NCI-H1694 (cell line): ENCODE measurements around the gene MRPS6.

Experiments
- DNase-seq: peaks from one replicate; lab custom pipeline; 2025; lab: John Stamatoyannopoulos, UW

MRPS6 gene

DNA sequence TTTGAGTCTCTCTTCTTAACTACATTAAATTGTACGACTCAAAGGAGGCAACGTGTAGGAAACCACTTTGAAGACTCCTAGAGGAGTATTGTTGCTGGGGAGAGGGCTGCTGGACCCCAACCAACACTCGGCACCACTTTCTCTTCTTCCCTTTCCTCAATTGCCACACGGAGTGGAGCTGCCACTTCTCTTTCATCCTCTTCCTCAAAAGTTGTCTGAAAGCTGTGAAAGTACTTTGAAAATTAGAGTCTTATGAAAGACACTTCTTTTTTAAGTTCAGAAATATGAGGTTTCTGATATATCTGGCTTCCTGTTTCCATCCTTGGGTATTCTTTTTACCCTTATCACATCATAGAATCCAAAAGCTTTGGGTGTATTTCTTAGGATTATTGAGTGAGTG, 59.5 kb downstream of the MRPS6 start:
- DNase-seq = no peak

DNA sequence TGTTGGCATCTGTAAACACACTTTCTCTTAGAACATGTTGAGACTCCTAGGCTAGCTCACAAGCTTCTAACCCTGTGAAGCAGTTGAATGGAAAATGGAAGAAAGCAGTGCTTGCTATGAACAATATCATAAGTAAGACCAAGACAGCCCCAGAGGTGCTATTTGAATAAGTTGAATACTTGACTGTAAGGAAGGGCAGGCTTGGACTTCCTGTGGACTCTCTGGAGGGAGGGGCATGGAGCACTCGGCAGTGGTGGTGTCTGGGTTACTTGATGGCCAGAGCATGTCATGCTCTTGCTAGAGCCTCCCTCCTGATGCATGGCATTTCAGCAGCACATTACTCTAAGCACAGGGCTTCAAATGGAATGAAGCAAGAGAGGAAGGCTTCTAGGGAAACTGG, 60.0 kb downstream of the MRPS6 start:
- DNase-seq = no peak

DNA sequence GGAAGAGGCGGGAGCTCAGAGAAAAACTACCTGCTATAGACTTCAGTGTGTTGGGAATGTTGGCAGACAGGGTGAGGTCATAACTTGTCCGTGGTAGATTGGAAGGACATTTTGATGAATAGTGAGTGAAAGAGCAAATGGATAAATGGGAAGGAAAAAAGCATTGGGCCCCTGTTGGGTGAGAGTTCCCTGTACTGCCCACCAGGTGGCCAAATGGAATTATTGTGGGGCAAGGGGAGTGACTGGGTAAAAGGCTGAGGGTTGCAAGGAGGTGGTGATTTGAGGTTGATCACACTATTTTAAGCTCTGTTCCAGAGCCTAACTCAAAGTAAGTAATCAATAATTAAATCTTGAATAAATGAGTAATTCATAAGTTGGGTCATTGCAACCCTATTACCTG, 60.4 kb downstream of the MRPS6 start:
- DNase-seq = no peak

DNA sequence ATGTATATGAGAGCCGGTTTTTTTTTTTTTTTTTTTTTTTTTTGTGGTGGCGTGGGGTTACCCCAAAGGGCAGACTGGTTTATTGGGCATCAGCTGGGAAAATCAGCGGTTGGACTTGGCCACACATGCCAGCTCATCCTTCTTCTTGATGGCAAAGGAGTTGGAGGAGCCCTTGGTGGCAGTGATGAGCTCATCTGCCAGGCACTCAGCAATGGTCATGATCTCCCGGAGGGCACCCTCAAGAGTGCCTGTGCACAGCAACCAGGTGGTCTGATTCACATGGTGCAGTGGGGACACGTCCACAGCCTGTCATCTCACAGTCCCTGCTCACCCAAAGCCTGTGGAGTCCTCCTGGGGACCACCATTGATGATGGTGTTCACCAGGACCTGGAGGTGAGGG, 62.0 kb downstream of the MRPS6 start:
- no peak for DNase-seq

DNA sequence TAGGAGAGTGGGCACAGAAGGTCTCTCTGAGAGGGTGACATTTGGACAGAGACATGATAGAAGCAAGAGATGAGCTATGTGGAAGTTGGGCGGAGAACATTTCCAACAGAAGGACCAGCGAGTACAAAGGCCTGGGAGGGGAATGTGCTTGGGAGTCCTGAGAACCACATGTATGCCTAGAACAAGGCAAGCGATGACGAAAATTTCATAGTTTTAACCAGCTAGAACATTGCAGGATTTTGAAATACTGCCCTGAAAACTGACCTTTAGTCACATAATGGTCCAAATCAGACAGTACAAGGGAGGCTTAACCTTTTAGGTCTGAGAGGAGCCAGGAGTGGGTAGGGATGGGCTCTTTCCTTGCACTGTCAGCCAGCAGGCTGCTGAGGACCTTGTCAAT, 68.0 kb downstream of the MRPS6 start:
- no peak for DNase-seq

DNA sequence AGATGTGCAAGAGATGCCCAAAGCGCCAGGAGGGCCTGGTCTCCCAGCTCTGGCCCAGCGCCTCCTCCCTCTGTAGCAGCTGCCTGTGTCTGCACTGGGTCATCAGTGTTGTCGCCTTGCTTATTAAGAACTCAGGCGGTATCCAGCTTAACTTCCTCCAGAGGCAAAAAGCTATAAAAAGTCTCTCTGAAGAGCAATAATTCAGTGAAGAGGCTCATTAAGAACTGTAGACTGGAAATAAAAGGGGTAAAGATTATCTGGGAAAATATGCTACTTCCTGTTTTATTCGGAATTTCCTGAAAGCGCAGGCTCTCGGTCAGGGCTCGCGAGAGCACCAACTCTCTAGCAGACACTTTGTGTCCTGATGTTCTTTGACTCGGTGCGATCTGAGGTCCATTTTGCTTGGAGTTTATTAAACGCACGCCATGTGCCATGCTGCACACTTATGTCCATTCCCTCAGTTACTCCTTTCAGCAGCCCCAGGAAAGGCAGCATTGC, 70.4 kb downstream of the MRPS6 start:
- DNase-seq = no peak

DNA sequence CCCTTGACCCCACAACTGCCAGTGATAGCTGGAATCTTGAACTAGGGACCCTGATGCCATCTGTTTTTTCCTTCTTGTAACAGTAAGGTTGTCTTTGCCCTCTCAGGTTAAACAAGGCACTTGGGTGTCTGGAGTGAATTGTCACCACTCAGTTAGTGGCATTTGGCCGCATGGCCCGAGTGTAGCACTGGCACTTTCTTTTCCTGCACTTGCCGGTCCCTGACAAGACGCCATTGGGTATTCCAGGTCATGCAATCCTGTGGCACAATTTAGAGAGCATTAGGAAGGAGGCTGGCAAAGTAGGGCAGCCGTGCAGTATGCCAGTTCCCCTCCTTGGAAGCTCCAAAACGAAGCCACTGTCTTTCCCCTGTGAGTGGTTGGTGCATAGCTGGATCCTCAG, 70.8 kb downstream of the MRPS6 start:
- DNase-seq = no peak

DNA sequence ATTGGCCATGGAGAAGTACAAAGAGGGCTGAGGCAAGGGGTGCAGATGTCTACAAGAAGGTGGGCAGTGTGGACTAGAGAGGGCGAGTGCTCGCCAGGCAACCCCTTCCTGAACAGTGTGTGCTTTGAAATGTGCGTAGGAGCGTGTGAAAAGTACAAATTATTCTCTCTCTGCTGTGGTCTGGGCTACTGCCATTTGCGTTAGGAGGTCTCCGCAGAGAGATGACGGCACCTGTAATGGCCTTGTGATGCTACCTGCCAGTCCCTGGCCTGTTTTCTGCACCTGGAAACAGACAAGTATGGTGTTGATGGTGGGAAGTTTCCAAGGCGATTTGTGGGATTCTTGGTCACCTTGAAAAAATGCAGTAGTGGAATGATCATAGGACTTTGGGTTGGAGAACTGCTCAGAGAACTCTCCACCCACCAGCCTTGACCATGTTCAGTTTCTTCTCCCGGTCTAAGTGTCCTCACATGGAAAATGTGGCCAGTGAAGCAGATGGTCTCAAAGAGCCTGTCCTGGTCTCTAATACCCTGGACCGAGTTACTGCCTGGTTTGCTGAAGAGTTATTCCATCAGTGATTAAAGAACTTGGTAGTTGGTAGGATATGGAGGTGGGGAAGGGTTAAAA, 74.5 kb downstream of the MRPS6 start:
- no peak for DNase-seq

DNA sequence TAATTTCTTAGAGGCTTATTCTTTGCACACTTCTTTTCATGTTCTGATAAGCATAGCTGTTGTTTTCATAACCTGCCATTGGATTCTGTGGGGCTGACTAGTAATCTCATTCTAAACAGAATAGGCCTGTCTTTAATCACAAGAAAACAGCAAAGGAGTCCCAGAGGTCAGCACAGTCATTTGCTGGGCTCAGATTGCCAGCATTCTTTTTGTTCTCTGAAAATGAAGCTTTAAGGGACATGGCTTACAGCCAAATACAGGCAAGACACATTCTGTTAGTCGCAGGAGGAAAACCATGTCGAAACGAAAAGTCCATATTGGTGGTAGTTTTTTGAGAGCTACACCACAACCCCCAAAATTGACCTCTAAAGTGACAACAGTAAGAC, 75.0 kb downstream of the MRPS6 start:
- no peak for DNase-seq

DNA sequence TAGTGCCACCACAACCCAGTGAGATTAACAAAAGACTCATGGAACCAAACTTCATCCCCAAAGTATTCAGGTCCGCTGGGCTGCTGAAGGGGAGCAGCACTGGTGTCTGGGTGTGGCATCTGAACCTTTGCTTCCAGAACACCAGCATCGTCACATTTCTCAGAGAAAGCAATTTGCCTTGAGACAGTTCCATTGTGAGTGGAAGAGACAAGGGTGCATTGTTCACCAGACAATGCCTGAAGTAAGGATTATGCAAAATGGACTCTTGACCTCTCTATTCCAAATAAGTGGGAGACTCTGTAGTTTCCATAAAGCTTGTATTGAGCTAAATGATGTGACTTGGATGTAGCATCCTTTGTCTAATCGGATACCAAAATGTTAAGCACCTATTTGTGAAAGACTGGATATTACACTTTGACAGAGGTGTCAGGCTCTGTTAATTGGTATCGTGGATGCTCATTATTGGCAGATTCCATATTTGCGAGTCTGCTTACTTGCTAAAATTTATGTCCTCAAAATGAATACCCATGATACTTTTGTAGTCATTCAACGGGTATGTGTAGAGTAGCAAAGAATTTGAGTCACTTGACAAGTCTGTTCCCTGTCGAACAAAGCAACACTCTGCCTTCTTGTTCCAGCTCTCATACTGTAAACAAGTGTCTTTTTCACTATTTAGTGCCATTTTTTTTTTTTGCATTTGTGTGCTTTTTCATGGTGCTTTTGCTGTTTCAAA, 75.6 kb downstream of the MRPS6 start:
- no peak for DNase-seq

DNA sequence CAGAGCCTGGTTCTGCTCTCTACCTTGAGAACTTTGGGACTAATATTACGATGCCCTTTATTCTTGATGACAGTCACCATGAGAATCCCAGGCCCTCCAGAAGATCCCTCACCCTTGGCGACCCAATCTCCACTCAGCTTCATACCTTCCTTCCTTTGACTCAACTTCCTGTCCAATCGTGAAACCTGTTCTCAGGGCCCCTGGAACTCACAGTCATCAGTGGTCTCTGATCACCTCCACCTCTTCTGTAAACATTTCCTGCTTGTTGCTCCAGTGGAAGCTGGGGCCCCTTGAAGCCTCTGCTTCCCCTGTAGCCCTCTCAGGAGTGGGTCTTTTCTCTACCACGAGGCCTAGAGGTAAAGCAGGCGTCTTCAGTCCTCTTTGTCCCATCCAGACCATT, 79.1 kb downstream of the MRPS6 start:
- DNase-seq = no peak

DNA sequence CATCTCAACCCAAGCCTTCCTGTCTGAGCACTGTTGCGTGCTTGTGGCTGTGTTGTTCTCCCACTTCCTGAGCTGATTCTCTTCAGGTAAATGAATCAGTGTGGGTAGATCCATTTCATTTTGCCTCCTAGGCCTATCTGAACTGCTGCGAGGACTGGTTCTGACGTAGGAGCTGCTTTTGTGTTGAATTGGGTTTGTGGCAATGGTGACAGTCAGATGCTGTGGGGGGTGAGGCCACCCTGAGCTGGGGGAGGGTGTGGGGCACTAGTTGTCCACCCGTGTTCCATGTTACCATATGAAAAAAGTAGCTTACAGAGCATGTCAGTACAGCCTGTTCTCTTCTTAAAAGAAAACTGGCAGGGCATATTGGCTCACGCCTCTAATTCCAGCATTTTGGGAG, 81.5 kb downstream of the MRPS6 start:
- DNase-seq = no peak

DNA sequence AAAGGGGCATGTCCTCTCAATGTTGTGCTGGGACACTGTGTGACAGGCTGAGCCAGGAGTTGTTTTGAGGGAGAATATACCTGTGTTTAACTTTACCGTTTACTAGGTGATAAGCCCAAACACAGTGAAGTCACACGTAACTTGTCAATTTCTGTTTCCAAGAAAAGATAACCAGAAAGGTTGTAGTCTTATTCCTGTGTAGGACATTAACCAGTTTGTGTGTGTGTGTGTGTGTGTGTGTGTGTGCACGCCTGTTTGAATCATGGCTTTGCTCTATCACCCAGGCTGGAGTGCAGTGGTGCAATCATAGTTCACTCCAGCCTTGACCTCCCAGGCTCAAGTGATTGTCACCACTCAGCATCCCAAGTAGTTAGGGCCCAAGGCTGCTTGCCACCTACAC, 83.6 kb downstream of the MRPS6 start:
- no peak for DNase-seq

DNA sequence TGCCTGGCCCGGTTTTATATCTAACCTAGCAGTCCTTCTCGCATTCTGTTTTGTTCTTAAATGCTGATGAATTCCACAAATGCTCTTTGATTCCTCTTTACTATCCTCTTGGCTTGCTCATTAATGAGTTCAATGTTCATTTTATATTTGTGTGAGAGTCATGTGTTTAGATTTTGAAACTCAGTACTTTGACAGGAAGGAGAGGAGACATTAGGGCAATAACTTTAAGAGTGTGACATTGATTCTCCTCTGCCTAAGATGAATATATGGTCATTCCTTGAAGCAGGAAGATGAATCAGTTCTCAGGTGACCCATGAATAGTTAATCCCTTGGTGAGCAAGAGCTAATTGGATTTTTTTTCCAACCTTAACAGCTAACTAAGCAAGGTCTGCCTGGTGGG, 84.1 kb downstream of the MRPS6 start:
- no peak for DNase-seq

DNA sequence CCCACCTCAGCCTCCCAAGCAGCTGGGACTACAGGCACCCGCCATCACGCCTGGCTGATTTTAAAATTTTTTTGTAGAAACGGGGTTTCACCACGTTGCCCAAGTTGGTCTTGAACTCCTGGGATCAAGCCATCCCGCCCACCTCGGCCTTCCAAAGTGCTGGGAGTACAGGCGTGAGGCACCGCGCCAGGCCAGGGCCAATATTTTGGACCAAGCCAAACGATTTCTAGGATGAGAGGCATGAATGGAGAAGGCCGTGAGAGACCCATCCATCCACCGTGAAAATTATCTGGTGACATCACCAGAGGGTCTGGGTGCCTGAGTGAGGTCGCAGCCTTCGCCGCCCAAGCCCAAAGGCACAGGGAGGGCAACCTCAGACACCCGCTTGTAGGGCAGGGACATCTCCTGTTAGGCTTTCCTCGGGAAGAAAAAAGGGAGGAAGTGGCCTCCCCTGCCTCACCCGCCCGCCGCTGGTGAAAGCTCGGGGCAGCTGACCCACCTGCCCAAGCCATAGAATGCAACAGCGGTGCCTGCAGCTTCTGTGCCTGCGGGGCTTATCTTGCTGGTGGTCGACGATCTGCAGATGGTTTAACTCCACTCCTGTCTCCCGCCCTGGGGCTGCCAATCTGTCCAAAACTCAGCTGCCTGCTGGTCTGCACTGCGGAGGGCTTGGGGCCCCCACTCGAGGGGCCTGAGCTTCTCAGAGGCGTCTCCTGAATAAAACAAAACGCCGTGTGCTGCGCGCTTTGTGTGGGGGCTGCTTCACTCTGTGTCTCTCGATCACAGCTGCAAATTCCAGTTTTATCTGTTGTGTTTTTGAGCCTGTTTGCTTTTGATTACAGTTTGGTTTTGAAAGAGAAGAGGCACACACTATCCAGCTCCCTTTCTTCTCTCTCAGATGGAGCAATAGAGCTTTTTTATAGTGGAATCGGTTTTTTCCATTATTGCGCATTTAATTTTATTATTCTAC, 85.8 kb downstream of the MRPS6 start:
- no peak for DNase-seq

DNA sequence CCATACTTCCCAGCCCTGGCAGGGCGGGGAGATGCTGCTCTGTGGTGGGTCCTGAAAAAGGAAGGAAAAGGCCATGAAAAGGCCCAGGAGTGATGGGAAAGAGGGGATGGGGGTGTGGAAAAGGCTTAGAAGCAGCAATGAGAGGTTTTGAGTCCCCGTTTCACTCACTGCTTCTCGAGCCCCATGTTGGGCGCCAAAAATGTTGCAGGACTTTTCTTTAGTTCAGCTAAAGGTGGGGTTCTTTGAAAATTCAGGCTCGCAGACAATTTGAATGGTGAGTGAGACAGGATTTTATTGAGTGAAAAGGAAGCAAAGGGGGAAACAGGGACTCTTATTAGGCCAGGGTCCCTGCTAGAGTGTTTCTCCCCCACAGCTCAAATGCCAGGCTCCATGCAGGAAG, 93.1 kb downstream of the MRPS6 start:
- no peak for DNase-seq

DNA sequence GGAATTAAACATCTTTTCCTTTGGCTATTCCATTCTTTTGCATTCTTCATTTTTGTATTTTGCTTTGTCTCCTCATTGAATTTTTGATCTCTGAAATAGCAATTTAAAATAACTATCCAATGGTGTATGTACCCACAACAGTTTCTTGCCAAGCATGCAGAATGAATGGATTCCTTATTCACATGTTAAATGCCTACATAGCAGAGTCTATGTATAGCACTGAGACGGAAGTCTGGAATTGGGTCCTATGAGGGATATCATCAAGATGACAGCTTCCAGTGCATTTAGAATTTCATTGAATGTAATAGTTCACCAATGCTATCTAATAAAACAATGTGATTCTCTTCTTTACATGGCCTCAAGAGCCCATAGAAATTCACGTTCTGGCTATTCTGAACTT, 97.5 kb downstream of the MRPS6 start:
- no peak for DNase-seq

DNA sequence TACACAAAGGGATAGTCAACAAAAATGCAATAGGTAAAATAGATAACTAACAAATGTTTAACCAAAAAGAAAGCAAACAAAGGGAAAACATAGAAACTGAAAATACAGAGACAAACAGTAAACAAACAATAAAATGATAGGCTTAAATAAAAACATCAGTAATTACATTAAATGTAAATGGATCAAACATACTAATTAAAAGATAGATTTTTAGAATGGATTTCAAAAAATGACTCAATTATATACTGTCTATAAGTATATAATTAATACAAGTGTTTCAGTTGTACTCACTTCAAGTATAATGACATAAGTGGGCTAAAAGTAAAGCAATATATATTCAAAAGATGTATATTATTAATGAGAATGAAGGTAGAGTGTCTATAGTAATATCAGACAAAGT, 101.1 kb downstream of the MRPS6 start:
- DNase-seq = no peak

DNA sequence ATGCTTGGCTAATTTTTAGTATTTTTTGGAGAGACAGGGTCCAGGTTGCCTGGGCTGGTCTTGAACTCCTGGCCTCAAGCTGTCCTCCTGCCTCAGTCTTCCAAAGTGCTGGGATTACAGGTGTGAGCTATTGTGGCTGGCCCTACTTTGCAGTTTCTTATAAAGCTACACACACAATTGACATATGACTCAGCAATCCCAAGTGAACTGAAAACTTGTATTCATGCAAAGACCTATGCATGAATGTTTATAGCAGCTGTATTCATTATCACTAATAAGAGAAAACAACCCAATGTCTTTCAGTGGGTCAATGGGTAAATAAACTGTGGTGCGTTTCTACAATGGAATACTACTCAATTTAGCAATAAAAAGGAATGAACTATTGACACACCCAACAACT, 103.1 kb downstream of the MRPS6 start:
- DNase-seq = no peak

DNA sequence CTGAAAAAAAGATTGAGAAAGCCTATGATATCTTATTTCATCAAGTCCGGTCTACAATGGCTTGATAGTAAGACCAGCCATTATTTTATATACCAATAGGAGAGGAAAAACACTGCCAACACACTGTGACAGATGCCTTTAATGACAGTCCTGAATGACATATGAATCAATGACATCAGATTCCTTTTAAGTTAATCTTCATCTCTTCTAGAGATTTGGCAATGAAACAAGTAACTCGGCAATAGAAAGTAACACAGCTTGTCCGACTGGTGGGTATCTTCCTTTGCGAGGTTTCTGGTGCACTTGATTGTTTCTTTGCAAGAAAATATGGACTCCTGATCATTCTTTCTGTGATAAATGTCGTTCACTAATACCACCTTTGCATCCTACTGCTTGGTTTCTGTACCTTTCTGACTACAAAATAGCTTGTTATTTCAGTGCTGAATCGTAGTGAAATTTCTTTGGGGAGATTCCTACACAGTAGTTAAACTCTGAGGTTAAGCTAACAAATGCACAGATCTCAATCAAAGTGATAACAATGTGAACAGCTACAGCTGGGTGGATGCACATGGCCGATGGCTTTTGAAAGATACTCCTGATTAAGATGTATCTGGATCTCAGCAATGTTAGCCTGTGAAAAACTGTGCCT, 104.7 kb downstream of the MRPS6 start:
- no peak for DNase-seq

DNA sequence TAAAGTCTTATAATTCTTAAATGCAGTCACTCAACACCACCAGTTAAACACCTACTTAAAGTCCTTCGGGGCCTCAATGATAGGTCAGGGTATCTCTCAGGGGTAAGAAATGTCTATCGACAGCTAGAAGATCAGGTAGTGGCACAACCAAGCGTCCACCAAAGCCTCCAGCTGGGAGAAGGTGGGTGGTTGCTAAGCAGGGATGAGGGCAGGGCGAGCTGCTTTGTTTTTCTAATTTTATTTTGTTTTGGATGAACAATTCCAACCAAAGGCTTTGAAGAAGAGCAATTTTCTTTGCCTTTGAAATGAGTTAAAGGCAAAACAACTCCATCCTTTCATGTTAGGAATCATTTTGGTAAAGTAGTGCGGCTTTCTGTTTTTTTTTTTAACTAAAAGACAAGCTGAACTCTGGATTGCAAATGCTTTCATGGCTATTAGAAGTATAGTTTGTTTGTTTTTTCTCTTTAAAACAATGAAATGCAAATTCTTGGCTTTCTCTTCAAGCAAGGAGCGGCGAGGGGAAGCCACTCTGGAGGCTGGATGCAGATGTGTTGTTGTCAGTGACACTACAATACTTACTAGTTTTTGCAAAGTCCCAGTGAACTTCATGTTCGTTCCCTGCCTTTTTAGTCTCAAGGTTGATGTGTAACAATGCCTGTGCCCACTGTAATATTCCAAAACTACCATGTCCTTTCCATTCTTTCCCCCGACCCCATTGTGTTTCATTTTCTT, 106.0 kb downstream of the MRPS6 start:
- no peak for DNase-seq

DNA sequence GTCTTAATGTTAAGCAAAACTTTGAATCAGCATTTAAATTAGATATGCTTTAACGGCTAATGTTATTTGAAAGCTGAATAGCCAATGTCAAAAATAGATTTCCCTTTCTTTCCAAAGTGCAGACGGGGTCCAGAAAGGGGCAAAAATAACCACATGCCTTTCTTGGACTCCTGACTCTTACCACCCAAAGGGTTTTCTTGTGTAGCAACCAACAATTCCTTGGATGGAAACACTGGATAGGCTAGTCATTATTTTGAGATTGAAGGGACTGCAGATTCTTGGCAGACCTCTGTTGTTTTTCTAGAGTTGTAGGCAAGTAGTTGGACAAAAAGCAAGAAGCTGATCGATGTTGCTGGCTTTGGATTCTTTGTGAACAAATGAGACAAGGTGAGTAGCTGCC, 107.0 kb downstream of the MRPS6 start:
- no peak for DNase-seq
